Sigmoid colon (tissue), 7 donors: ENCODE measurements around the gene TBC1D2B. TPM values are rescaled to one million over a fixed set of nuclear protein-coding genes. Genes with fewer than 3 reads are reported as not detected.
A peak's percentile ranks its signal among the peaks of the same experiment; 100 is the strongest.
"Not testable (repeated sequence)": the region's sequence is repeated elsewhere in the genome, so short reads cannot be mapped to it uniquely, and the experiment has no call there.

Experiments
- DNase-seq: peaks from one replicate; pipeline ENCODE4 v3.0.0-alpha.2; 2019
- H3K27ac ChIP-seq, 4 donors: fragments of 200-600 bp; sonication (generic); one replicate each; pipeline ENCODE4 v1.5.1; 2016 to 2019; ENCODE audit warnings: mild to moderate bottlenecking in 1 of 4
- H3K27me3 ChIP-seq, 3 donors: fragments of 200-600 bp; sonication (generic); one replicate each; pipeline ENCODE4 v1.5.1; 2019; ENCODE audit warnings: mild to moderate bottlenecking in 1 of 3
- H3K36me3 ChIP-seq, 4 donors: fragments of 200-600 bp; sonication (generic); one replicate each; pipeline ENCODE4 v1.5.1; 2016 to 2019
- H3K4me1 ChIP-seq, 4 donors: fragments of 200-600 bp; sonication (generic); one replicate each; pipeline ENCODE4 v1.5.1; 2017 to 2019
- H3K4me3 ChIP-seq, 4 donors: fragments of 200-600 bp; sonication (generic); one replicate each; pipeline ENCODE4 v1.5.1; 2017 to 2019; ENCODE audit warnings: mild to moderate bottlenecking in 2 of 4, moderate library complexity in 1 of 4
- H3K9me3 ChIP-seq, 4 donors: fragments of 200-600 bp in 3 of 4; sonication (generic) in 3 of 4; one replicate each; pipeline versions ENCODE4 v1.5.1 to v1.6.1; 2013 to 2019
- CTCF ChIP-seq, 4 experiments: fragments of 450-650 bp in 3 of 4; fragments of 200-600 bp in 1 of 4; IDR thresholded peaks; one replicate each; pipeline ENCODE4 v1.5.1; 2016 to 2019; ENCODE audit warnings: antibody characterized with exemption in 4 of 4, mild to moderate bottlenecking in 3 of 4, moderate library complexity in 2 of 4
- EP300 ChIP-seq, 4 donors: sonication (generic); formaldehyde crosslinking; IDR thresholded peaks; one replicate each; pipeline ENCODE4 v1.6.1; 2017; ENCODE audit warnings: antibody characterized with exemption in 4 of 4
- POLR2A ChIP-seq, 2 donors: fragments of 450-650 bp; IDR thresholded peaks; one replicate each; pipeline ENCODE4 v1.6.1; 2016; ENCODE audit warnings: antibody characterized with exemption in 2 of 2, mild to moderate bottlenecking in 2 of 2, moderate library complexity in 2 of 2
- POLR2AphosphoS5 ChIP-seq, 4 donors: sonication (generic); formaldehyde crosslinking; IDR thresholded peaks; one replicate each; pipeline ENCODE4 v1.6.1; 2017; ENCODE audit warnings: antibody characterized with exemption in 4 of 4
- WGBS, 2 donors: extraction: QIAGEN DNeasy Blood & Tissue Kit; methylation state at CpG; one replicate each; pipeline ENCODE4 v1.1.7; 2013; 5-methylcytosine and 5-hydroxymethylcytosine counted together
- intact Hi-C: fragments of 100-400 bp; cut with DNase I; formaldehyde crosslinking; loops from one replicate; pipeline ENCODE4 v1.15.1; 2023
- polyA plus RNA-seq, 3 donors: library from polyadenylated mRNA; stranded (reverse); fragments of 200-250 nt; gene quantifications; one replicate each; pipeline ENCODE4 v1.2.3, GENCODE V29; 2013
- total RNA-seq, 4 donors: library from RNA; depleted of rRNA; stranded (reverse); fragments of >200 nt; gene quantifications; one replicate each; pipeline ENCODE4 v1.1.0, GENCODE V29; 2016
- donor health status: healthy with polysubstance abuse.
- donor health status: Bipolar disorder and iron deficiency.
- donor health status: healthy.

Gene TBC1D2B
- total and polyA plus RNA-seq, 7 donors: 7.6 to 47.1 (median 29.9) TPM

- Histone ChIP-seq H3K36me3 (peaks cover 17 to 50% (median 24%) of the 10 kb centered on the region in 4 donors), H3K27me3 (no peaks in the 10 kb centered on the region), H3K27ac (no peak overlapping the region), H3K4me1 (peaks cover 0 to 34% (median 29%) of the 10 kb centered on the region in 4 donors), H3K9me3 (no peaks in the 10 kb centered on the region), H3K4me3 (no peak overlapping the region)
- intact Hi-C loops: loop anchor here (1.0 to 5.0 kb wide), 2 partner anchors 34 to 107 kb away; no protein-coding TSS in a partner anchor
- TF ChIP-seq CTCF (IDR thresholded peaks at IDR 0.05) (no peak), POLR2A (IDR thresholded peaks at IDR 0.05) (no peak), EP300 (IDR thresholded peaks at IDR 0.05) (no peak), POLR2AphosphoS5 (IDR thresholded peaks at IDR 0.05) (no peak)
- WGBS, 2 donors: 92 to 95% methylated on average over 6 of the region's 6 CpGs
- peak; percentile 62 for DNase-seq
Measured at GRCh38 chr15:78000927-78001249, 76.6 kb downstream of the TBC1D2B start.

- Histone ChIP-seq H3K4me3 (no peak overlapping the region), H3K9me3 (no peaks in the 10 kb centered on the region), H3K4me1 (peaks cover 0 to 34% (median 27%) of the 10 kb centered on the region in 4 donors), H3K36me3 (peaks cover 17 to 50% (median 24%) of the 10 kb centered on the region in 4 donors), H3K27me3 (no peaks in the 10 kb centered on the region), H3K27ac (no peak overlapping the region)
- peak; percentile 88 for DNase-seq
- intact Hi-C loops: loop anchor here (1.0 to 5.0 kb wide), 2 partner anchors 33 to 108 kb away; no protein-coding TSS in a partner anchor
- TF ChIP-seq CTCF (IDR thresholded peaks at IDR 0.05) (peak; percentile 43 to 58 (median 49)), EP300 (IDR thresholded peaks at IDR 0.05) (no peak)
- 25 to 58% methylated on average over 24 of the region's 24 CpGs for WGBS, 2 donors
Measured at GRCh38 chr15:78000091-78000926, 77.2 kb downstream of the TBC1D2B start.

GRCh38 chr15:77999486-77999885 lies 78.0 kb downstream of the TBC1D2B start:
- peaks cover 0 to 33% (median 23%) of the 10 kb centered on the region in 4 donors for H3K4me1 ChIP-seq

GRCh38 chr15:77998592-77998991 lies 78.9 kb downstream of the TBC1D2B start:
- 95% methylated on average over 8 of the region's 8 CpGs for WGBS, 2 donors
- Histone ChIP-seq H3K9me3 (no peaks in the 10 kb centered on the region), H3K36me3 (peaks cover 17 to 50% (median 24%) of the 10 kb centered on the region in 4 donors), H3K4me1 (peaks cover 0 to 33% (median 23%) of the 10 kb centered on the region in 4 donors), H3K27me3 (no peaks in the 10 kb centered on the region), H3K27ac (no peak overlapping the region), H3K4me3 (no peak overlapping the region)
- intact Hi-C loops: no loop called here
- DNase-seq: peak; percentile 65
- TF ChIP-seq POLR2AphosphoS5 (IDR thresholded peaks at IDR 0.05) (no peak), EP300 (IDR thresholded peaks at IDR 0.05) (no peak), POLR2A (IDR thresholded peaks at IDR 0.05) (no peak), CTCF (IDR thresholded peaks at IDR 0.05) (no peak)

More at GRCh38 chr15:77999486-77999885, 78.0 kb downstream of the TBC1D2B start:
- Histone ChIP-seq H3K27ac (no peak overlapping the region), H3K9me3 (no peaks in the 10 kb centered on the region), H3K36me3 (peaks cover 17 to 50% (median 24%) of the 10 kb centered on the region in 4 donors), H3K4me3 (no peak overlapping the region), H3K27me3 (no peaks in the 10 kb centered on the region)
- TF ChIP-seq EP300 (IDR thresholded peaks at IDR 0.05) (no peak), CTCF (IDR thresholded peaks at IDR 0.05) (no peak), POLR2A (IDR thresholded peaks at IDR 0.05) (no peak), POLR2AphosphoS5 (IDR thresholded peaks at IDR 0.05) (no peak)
- DNase-seq: peak; percentile 57
- intact Hi-C loops: no loop called here
- WGBS, 2 donors: 93% methylated on average over 15 of the region's 15 CpGs

- 94 to 95% methylated on average over 23 of the region's 23 CpGs for WGBS, 2 donors
- H3K4me3 ChIP-seq, H3K9me3 ChIP-seq, H3K27me3 ChIP-seq, intact Hi-C loops: not testable (repeated sequence)
- peaks cover 13 to 45% (median 21%) of the 10 kb centered on the region in 4 donors for H3K36me3 ChIP-seq
- peak; percentile 61 for DNase-seq
- peaks cover 0 to 33% (median 25%) of the 10 kb centered on the region in 4 donors for H3K4me1 ChIP-seq
- H3K27ac ChIP-seq: peak overlapping the region in 3 of 4 donors; percentile 20 to 58 (median 50)
Measured at GRCh38 chr15:77997761-77998554, 79.6 kb downstream of the TBC1D2B start.

- H3K9me3 ChIP-seq, H3K27me3 ChIP-seq, intact Hi-C loops, H3K4me3 ChIP-seq: not testable (repeated sequence)
- 93 to 94% methylated on average over 6 of the region's 6 CpGs for WGBS, 2 donors
- peaks cover 0 to 38% (median 30%) of the 10 kb centered on the region in 4 donors for H3K4me1 ChIP-seq
- DNase-seq: peak; percentile 37
- peak overlapping the region in 3 of 4 donors; percentile 20 to 58 (median 50) for H3K27ac ChIP-seq
- H3K36me3 ChIP-seq: peaks cover 8 to 37% (median 14%) of the 10 kb centered on the region in 4 donors
Measured at GRCh38 chr15:77997221-77997620, 80.3 kb downstream of the TBC1D2B start.
